ENCODE data around the gene IFITM5.
"Not testable (repeated sequence)": the region's sequence is repeated elsewhere in the genome, so short reads cannot be mapped to it uniquely, and the experiment has no call there.

The IFITM5 gene

GRCh38 chr11:328012-328411, 28.7 kb upstream of the IFITM5 start:
- DNase-seq (ENCODE audit: low spot score) (no peak), FAIRE-seq (no peak)

GRCh38 chr11:327581-327923, 28.2 kb upstream of the IFITM5 start:
- DNase-seq (ENCODE audit: low spot score) (no peak), FAIRE-seq (no peak)

- no peak for FAIRE-seq
- DNase-seq (ENCODE audit: low spot score), result no peak
Observed at GRCh38 chr11:326842-327580, 27.7 kb upstream of the IFITM5 start.

GRCh38 chr11:326592-326841, 27.2 kb upstream of the IFITM5 start:
- DNase-seq (ENCODE audit: low spot score), result no peak
- FAIRE-seq, result no peak

GRCh38 chr11:325796-326591, 26.7 kb upstream of the IFITM5 start:
- DNase-seq (ENCODE audit: low spot score), result no peak
- FAIRE-seq, result no peak

GRCh38 chr11:324593-325517, 25.5 kb upstream of the IFITM5 start:
- not testable (repeated sequence) for DNase-seq (ENCODE audit: low spot score)
- peak; percentile 64 for FAIRE-seq

- no peak for DNase-seq (ENCODE audit: low spot score)
- no peak for FAIRE-seq
Observed at GRCh38 chr11:324156-324555, 24.8 kb upstream of the IFITM5 start.

GRCh38 chr11:319888-320273, 20.6 kb upstream of the IFITM5 start:
- not testable (repeated sequence) for FAIRE-seq; DNase-seq (ENCODE audit: low spot score)

GRCh38 chr11:319121-319887, 20.0 kb upstream of the IFITM5 start:
- not testable (repeated sequence) for DNase-seq (ENCODE audit: low spot score); FAIRE-seq

- DNase-seq (ENCODE audit: low spot score), result not testable (repeated sequence)
Observed at GRCh38 chr11:318405-319120, 19.2 kb upstream of the IFITM5 start.

GRCh38 chr11:317668-318404, 18.5 kb upstream of the IFITM5 start:
- not testable (repeated sequence) for FAIRE-seq; DNase-seq (ENCODE audit: low spot score)

More at GRCh38 chr11:318405-319120, 19.2 kb upstream of the IFITM5 start:
- not testable (repeated sequence) for FAIRE-seq

- FAIRE-seq (no peak), DNase-seq (ENCODE audit: low spot score) (no peak)
Observed at GRCh38 chr11:316891-317301, 17.6 kb upstream of the IFITM5 start.

- FAIRE-seq (no peak), DNase-seq (ENCODE audit: low spot score) (no peak)
Observed at GRCh38 chr11:316031-316701, 16.8 kb upstream of the IFITM5 start.

- DNase-seq (ENCODE audit: low spot score) (no peak), FAIRE-seq (no peak)
Observed at GRCh38 chr11:315516-315994, 16.2 kb upstream of the IFITM5 start.

- FAIRE-seq (no peak), DNase-seq (ENCODE audit: low spot score) (no peak)
Observed at GRCh38 chr11:315051-315481, 15.7 kb upstream of the IFITM5 start.

- not testable (repeated sequence) for FAIRE-seq; DNase-seq (ENCODE audit: low spot score)
Observed at GRCh38 chr11:314554-314875, 15.2 kb upstream of the IFITM5 start.

GRCh38 chr11:313787-314553, 14.6 kb upstream of the IFITM5 start, which contains the start of gene IFITM1:
IFITM1 (plus strand) TSS chr11:314040; CDS start chr11:314171, 131 bp downstream.
- no peak for FAIRE-seq

GRCh38 chr11:313304-313786, 14.0 kb upstream of the IFITM5 start:
- FAIRE-seq, result no peak

More at GRCh38 chr11:313787-314553, 14.6 kb upstream of the IFITM5 start, which contains the start of gene IFITM1:
- no peak for DNase-seq (ENCODE audit: low spot score)

More at GRCh38 chr11:313304-313786, 14.0 kb upstream of the IFITM5 start:
- no peak for DNase-seq (ENCODE audit: low spot score)

Data from RCC 7860 (cell line).